SK-N-DZ (cell line): ENCODE data around the gene MAEA.

Experiments used
- DNase-seq: peaks from one replicate; pipeline ENCODE4 v3.0.0-alpha.2; 2015; ENCODE audit warnings: low spot score

The MAEA gene

GRCh38 chr4:1377606-1378261 lies 88.0 kb downstream of the MAEA start:
- no peak for DNase-seq

- DNase-seq: no peak
Measured at GRCh38 chr4:1378559-1379231, 89.0 kb downstream of the MAEA start.

GRCh38 chr4:1379351-1379781 lies 89.7 kb downstream of the MAEA start:
- no peak for DNase-seq

- DNase-seq: no peak
Measured at GRCh38 chr4:1379801-1380331, 90.2 kb downstream of the MAEA start.

GRCh38 chr4:1380368-1381151 lies 90.9 kb downstream of the MAEA start:
- DNase-seq: no peak

GRCh38 chr4:1381181-1381621 lies 91.5 kb downstream of the MAEA start:
- DNase-seq: no peak

GRCh38 chr4:1381944-1382541 lies 92.4 kb downstream of the MAEA start:
- no peak for DNase-seq

- DNase-seq: no peak
Measured at GRCh38 chr4:1382776-1383727, 93.4 kb downstream of the MAEA start.

GRCh38 chr4:1383728-1384591 lies 94.3 kb downstream of the MAEA start:
- no peak for DNase-seq

- DNase-seq: no peak
Measured at GRCh38 chr4:1384675-1385372, 95.1 kb downstream of the MAEA start.

GRCh38 chr4:1385373-1386340 lies 96.0 kb downstream of the MAEA start:
- DNase-seq: no peak
